ENCODE measurements around the gene GRK2.

Gene GRK2

GRCh38 chr11:67254798-67255197 lies 11.5 kb upstream of the GRK2 start:
- no peak for DNase-seq

GRCh38 chr11:67255353-67255752 lies 10.9 kb upstream of the GRK2 start:
- no peak for DNase-seq

GRCh38 chr11:67255864-67256263 lies 10.4 kb upstream of the GRK2 start:
- DNase-seq = no peak

GRCh38 chr11:67256477-67257135 lies 9.7 kb upstream of the GRK2 start:
- no peak for DNase-seq

GRCh38 chr11:67260406-67260805 lies 5.9 kb upstream of the GRK2 start:
- no peak for DNase-seq

- peak; percentile 60 for DNase-seq
These were observed 5.2 kb upstream of the GRK2 start for GRCh38 chr11:67260885-67261639.

GRCh38 chr11:67261640-67261945 lies 4.7 kb upstream of the GRK2 start:
- no peak for DNase-seq

GRCh38 chr11:67261946-67262681 lies 4.2 kb upstream of the GRK2 start:
- no peak for DNase-seq

- peak; percentile 79 for DNase-seq
These were observed 3.3 kb upstream of the GRK2 start for GRCh38 chr11:67262731-67263675.

- DNase-seq = no peak
These were observed 2.0 kb upstream of the GRK2 start for GRCh38 chr11:67264260-67264659.

- no peak for DNase-seq
These were observed 1.2 kb upstream of the GRK2 start for GRCh38 chr11:67264877-67265632.

GRCh38 chr11:67265633-67266448 lies 432 bp upstream of the GRK2 start:
- DNase-seq = peak; percentile 47

- DNase-seq = no peak
These were observed 1.2 kb downstream of the GRK2 start for GRCh38 chr11:67267188-67268080.

GRCh38 chr11:67268081-67268961 lies 2.0 kb downstream of the GRK2 start:
- no peak for DNase-seq

- DNase-seq = no peak
These were observed 2.6 kb downstream of the GRK2 start for GRCh38 chr11:67268962-67269268.

- no peak for DNase-seq
These were observed 3.4 kb downstream of the GRK2 start for GRCh38 chr11:67269401-67270255.

- DNase-seq = no peak
These were observed 4.3 kb downstream of the GRK2 start for GRCh38 chr11:67270256-67271204.
